Activated CD4-positive, CD25-positive, alpha-beta regulatory T cell treated with anti-CD3 and anti-CD28 coated beads, Interleukin-2, amount 50 U/mL, for 72 hours (primary cell): ENCODE measurements around the gene LTV1.

Experiments
- DNase-seq: peaks from one replicate; pipeline ENCODE4 v3.0.0; 2021

Gene LTV1

GRCh38 chr6:143896126-143896860, 53.2 kb downstream of the LTV1 start:
- no peak for DNase-seq

DNA sequence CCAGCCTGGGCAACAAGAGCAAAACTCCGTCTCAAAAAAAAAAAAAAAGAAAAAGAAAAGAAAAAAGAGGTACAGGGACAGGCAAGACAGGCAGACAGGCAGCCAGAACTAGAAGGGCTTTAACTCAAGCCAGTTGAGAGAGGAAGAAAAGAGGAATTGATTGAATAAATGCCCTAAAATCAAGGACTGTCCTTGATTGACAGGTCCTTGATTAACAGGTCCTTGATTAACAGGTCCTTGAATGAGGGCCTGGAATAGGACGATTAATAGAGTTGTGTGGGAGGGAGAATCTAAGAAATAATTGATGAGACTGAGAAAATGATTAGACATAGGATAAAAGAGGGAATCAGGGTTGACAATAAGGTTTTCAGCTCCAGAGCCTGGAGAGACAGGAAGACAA, 57.2 kb downstream of the LTV1 start:
- DNase-seq, result no peak

GRCh38 chr6:143901885-143902750, 59.0 kb downstream of the LTV1 start:
- no peak for DNase-seq

GRCh38 chr6:143902827-143903226, 59.7 kb downstream of the LTV1 start:
- DNase-seq, result no peak

DNA sequence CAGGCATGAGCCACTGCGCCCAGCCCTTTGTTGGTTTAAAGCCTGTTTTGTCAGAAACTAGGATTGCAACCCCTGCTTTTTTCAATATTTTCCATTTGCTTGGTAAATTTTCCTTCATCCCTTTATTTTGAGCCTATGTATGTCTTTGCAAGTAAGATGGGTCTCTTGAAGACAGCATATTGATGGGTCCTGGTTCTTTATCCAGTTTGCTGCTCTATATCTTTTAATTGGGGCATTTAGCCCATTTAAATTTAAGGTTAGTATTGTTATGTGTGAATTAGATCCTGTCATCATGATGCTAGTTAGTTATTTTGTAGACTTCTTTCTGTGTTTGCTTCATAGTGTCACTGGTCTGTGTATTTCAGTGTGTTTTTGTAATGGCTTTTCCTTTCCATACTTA, 67.9 kb downstream of the LTV1 start:
- DNase-seq, result no peak

- no peak for DNase-seq
Observed at GRCh38 chr6:143912671-143913070, 69.5 kb downstream of the LTV1 start.
